ENCODE data around the gene FLOT2. TPM values are rescaled to one million over a fixed set of nuclear protein-coding genes. Genes with fewer than 3 reads are reported as not detected.
"Not testable (repeated sequence)": the region's sequence is repeated elsewhere in the genome, so short reads cannot be mapped to it uniquely, and the experiment has no call there.

The FLOT2 gene
- total RNA-seq, 1 donor from 2014 or later = 158 TPM

GRCh38 chr17:28874750-28875149 is 22.8 kb downstream of the FLOT2 start:
- DNase-seq (ENCODE audit: low read depth) = no peak

GRCh38 chr17:28873839-28874238 is 23.7 kb downstream of the FLOT2 start:
- no peak for DNase-seq (ENCODE audit: low read depth)

GRCh38 chr17:28871056-28871579 is 26.4 kb downstream of the FLOT2 start:
- DNase-seq (ENCODE audit: low read depth) = no peak

GRCh38 chr17:28867276-28867675 is 30.3 kb downstream of the FLOT2 start:
- no peak for DNase-seq (ENCODE audit: low read depth)

- DNase-seq (ENCODE audit: low read depth) = no peak
These were observed 31.4 kb downstream of the FLOT2 start for GRCh38 chr17:28865946-28866752.

- DNase-seq (ENCODE audit: low read depth) = no peak
These were observed 32.3 kb downstream of the FLOT2 start for GRCh38 chr17:28864991-28865849.

GRCh38 chr17:28863953-28864352 is 33.6 kb downstream of the FLOT2 start:
- no peak for DNase-seq (ENCODE audit: low read depth)

- DNase-seq (ENCODE audit: low read depth) = no peak
These were observed 35.0 kb downstream of the FLOT2 start for GRCh38 chr17:28862561-28862960.

GRCh38 chr17:28861393-28862203 is 35.9 kb downstream of the FLOT2 start:
- DNase-seq (ENCODE audit: low read depth) = no peak

- no peak for DNase-seq (ENCODE audit: low read depth)
These were observed 37.1 kb downstream of the FLOT2 start for GRCh38 chr17:28860363-28860808.

GRCh38 chr17:28858801-28859355 is 38.7 kb downstream of the FLOT2 start:
- DNase-seq (ENCODE audit: low read depth) = no peak

GRCh38 chr17:28857905-28858800 is 39.4 kb downstream of the FLOT2 start:
- DNase-seq (ENCODE audit: low read depth) = no peak

GRCh38 chr17:28856028-28856574 is 41.4 kb downstream of the FLOT2 start:
- DNase-seq (ENCODE audit: low read depth) = no peak

- no peak for DNase-seq (ENCODE audit: low read depth)
These were observed 42.2 kb downstream of the FLOT2 start for GRCh38 chr17:28855336-28855679.

- peak; percentile 81 for DNase-seq (ENCODE audit: low read depth)
These were observed 42.8 kb downstream of the FLOT2 start, which contains the start of gene ERAL1 for GRCh38 chr17:28854457-28855335. Gene ERAL1 (plus strand): TSS chr17:28855016. CDS start chr17:28855035, 19 bp downstream.

GRCh38 chr17:28853295-28853694 is 44.2 kb downstream of the FLOT2 start:
- no peak for DNase-seq (ENCODE audit: low read depth)

GRCh38 chr17:28849281-28849680 is 48.3 kb downstream of the FLOT2 start:
- DNase-seq (ENCODE audit: low read depth) = no peak

GRCh38 chr17:28848667-28849066 is 48.9 kb downstream of the FLOT2 start:
- not testable (repeated sequence) for DNase-seq (ENCODE audit: low read depth)

- not testable (repeated sequence) for DNase-seq (ENCODE audit: low read depth)
These were observed 50.8 kb downstream of the FLOT2 start for GRCh38 chr17:28846699-28847098.

Data from renal cortical epithelial cell (primary cell).